PC-3 (cell line): ENCODE results near the gene EIF4G3.

Source experiments
- CTCF ChIP-seq: fragments of 300-600 bp; sonication (generic); conservative IDR thresholded peaks from 2 replicates; pipeline ENCODE4 v1.5.1; 2017; ENCODE audit warnings: antibody characterized with exemption, low read depth, mild to moderate bottlenecking, low read length
- EZH2 ChIP-seq: fragments of 300-600 bp; sonication (generic); IDR thresholded peaks from one replicate; pipeline ENCODE4 v1.6.1; 2017; ENCODE audit warnings: antibody characterized with exemption, mild to moderate bottlenecking, low read length; ENCODE audit not compliant: unreplicated experiment

GRCh38 chr1:20819818-20820217 is 356.9 kb downstream of the EIF4G3 start:
- TF ChIP-seq CTCF (no peak), EZH2 (no peak)
